Pancreas (tissue), 10 donors: ENCODE data around the gene KIF2C. TPM values are rescaled to one million over a fixed set of nuclear protein-coding genes. Genes with fewer than 3 reads are reported as not detected.
A peak's percentile ranks its signal among the peaks of the same experiment; 100 is the strongest.

Source experiments
- ATAC-seq, 4 donors: fragments of 200-7000 bp; cut with Tn5 transposase; one replicate each; pipeline versions ENCODE4 v1.8.0 to v1.9.1; 2020; ENCODE audit warnings: mild to moderate bottlenecking in 4 of 4, moderate library complexity in 4 of 4
- DNase-seq, 6 donors: peaks; one replicate each; pipeline ENCODE4 v3.0.0-alpha.2; 2020
- FAIRE-seq: peaks from 2 replicates; lab custom pipeline; 2012; peaks lifted over from hg19 to GRCh38; lab: Jason Lieb, UNC
- H3K27ac ChIP-seq, 4 donors: fragments of 200-600 bp; sonication (generic); 1 replicate in 3 of 4; 2 replicates in 1 of 4; pipeline versions ENCODE4 v1.5.0 to v1.8.0; 2020
- H3K27me3 ChIP-seq, 4 donors: fragments of 200-600 bp; one replicate each; pipeline ENCODE4 v1.8.0; 2021
- H3K36me3 ChIP-seq, 3 donors: fragments of 200-600 bp; sonication (generic) in 1 of 3; one replicate each; pipeline versions ENCODE4 v1.5.0 to v1.8.0; 2020 to 2021
- H3K4me1 ChIP-seq, 3 donors: fragments of 200-600 bp; one replicate each; pipeline ENCODE4 v1.8.0; 2021
- H3K4me3 ChIP-seq, 4 donors: fragments of 200-600 bp; sonication (generic) in 2 of 4; one replicate each; pipeline versions ENCODE4 v1.5.0 to v1.8.0; 2020 to 2021
- H3K9me3 ChIP-seq, 4 donors: fragments of 200-600 bp; one replicate each; pipeline ENCODE4 v1.8.0; 2021
- CTCF ChIP-seq, 4 donors: fragments of 200-600 bp; sonication (generic) in 3 of 4; IDR thresholded peaks; one replicate each; pipeline versions ENCODE4 v1.5.0 to v1.8.0; 2021; ENCODE audit warnings: antibody characterized with exemption in 4 of 4
- whole genome bisulfite sequencing, 2 donors: extraction: QIAGEN DNeasy Blood & Tissue Kit; methylation state at CpG; one replicate each; pipeline ENCODE4 v1.1.7; 2013; 5-methylcytosine and 5-hydroxymethylcytosine counted together
- intact Hi-C, 3 donors: fragments of 100-400 bp; cut with DNase I; formaldehyde crosslinking; loops; one replicate each; pipeline versions ENCODE4 v1.11.1 to v1.14.2; 2022
- polyA plus RNA-seq, 2 donors: library from polyadenylated mRNA; stranded (reverse); fragments of 200-250 nt; gene quantifications; one replicate each; pipeline ENCODE4 v1.2.3, GENCODE V29; 2013
- total RNA-seq, 6 donors: library from RNA; stranded (reverse); fragmentation: NEBNext Ultra II Directional in 4 of 6; extraction: Animal tissue kit (Norgen Biotek cat#: 25700) in 4 of 6; gene quantifications; one replicate each; pipeline versions ENCODE4 v1.2.1 to v1.2.4, GENCODE V29; 2021 to 2023
- donor health status: healthy with polysubstance abuse.
- donor health status: DM: no; HTN: no; CAD: no; lungs with moderate emphysema.
- donor health status: DM: no; HTN: no; CAD: no.
- donor health status: control.
- donor health status: control.
- donor health status: Bipolar disorder and iron deficiency.
- donor health status: DM: yes; HTN: yes; CAD: no.
- donor health status: DM: no; HTN: no; CAD: no.
- donor health status: DM: no; HTN: no; CAD: no.
- donor health status: DM: yes; HTN: yes; CAD: no.

Gene KIF2C
- total and polyA plus RNA-seq, 8 donors: 0.12 to 1.6 (median 0.40) TPM; not detected in 1

- DNase-seq (peak in 1 of 6 donors; percentile 17), ATAC-seq (no peak), FAIRE-seq (no peak)
- 94 to 95% methylated on average over 6 of the region's 6 CpGs for WGBS, 2 donors
- Histone ChIP-seq H3K4me3 (no peak overlapping the region), H3K9me3 (no peaks in the 10 kb centered on the region), H3K4me1 (peaks cover 0 to 24% (median 4%) of the 10 kb centered on the region in 3 donors), H3K27me3 (no peaks in the 10 kb centered on the region), H3K36me3 (peaks cover 0 to 18% (median 9%) of the 10 kb centered on the region in 3 donors), H3K27ac (no peak overlapping the region)
- no peak for TF ChIP-seq CTCF (IDR thresholded peaks at IDR 0.05)
- intact Hi-C loops: no loop called here
Observed at GRCh38 chr1:44778705-44779576, 39.3 kb downstream of the KIF2C start.

DNA sequence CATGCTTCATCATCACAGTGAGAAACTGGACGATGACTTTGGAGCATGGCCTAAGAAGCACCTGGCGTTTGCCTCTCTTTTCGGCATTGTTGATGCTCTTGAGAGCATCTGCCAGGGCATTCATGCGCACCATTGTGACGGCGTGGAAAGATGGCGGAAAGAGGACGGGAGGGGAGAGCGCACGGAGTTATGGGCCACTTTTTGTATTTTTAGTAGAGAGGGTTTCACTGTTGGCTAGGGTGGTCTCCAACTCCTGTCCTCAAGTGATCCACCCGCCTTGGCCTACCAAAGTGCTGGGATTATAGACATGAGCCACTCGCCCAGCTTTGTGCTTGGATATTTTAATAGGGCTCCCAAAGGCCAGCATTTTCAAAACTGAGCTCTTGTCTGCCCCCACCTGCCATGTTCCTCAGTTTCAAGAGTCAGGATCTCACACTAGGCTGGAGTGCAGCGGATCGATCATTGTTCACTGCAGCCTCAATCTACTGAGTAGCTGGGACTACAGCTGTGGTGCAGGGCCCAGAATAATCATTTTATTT, 41.0 kb downstream of the KIF2C start:
- H3K9me3 ChIP-seq: no peaks in the 10 kb centered on the region
- peaks cover 0 to 21% (median 4%) of the 10 kb centered on the region in 3 donors for H3K4me1 ChIP-seq
- no peak for TF ChIP-seq CTCF (IDR thresholded peaks at IDR 0.05)
- DNase-seq (peak in 2 of 6 donors; percentile 5 to 15), FAIRE-seq (no peak), ATAC-seq (no peak)
- H3K27ac ChIP-seq: no peak overlapping the region
- intact Hi-C loops: no loop called here
- 90 to 91% methylated on average over 14 of the region's 14 CpGs for WGBS, 2 donors
- no peaks in the 10 kb centered on the region for H3K27me3 ChIP-seq
- H3K4me3 ChIP-seq: no peak overlapping the region
- peaks cover 0 to 18% (median 9%) of the 10 kb centered on the region in 3 donors for H3K36me3 ChIP-seq

- WGBS, 2 donors: 40 to 41% methylated on average over 8 of the region's 8 CpGs
- Histone ChIP-seq H3K9me3 (no peaks in the 10 kb centered on the region), H3K4me1 (peaks cover 0 to 10% (median 0%) of the 10 kb centered on the region in 3 donors), H3K27ac (no peak overlapping the region), H3K36me3 (peaks cover 0 to 5% (median under 1%) of the 10 kb centered on the region in 3 donors), H3K27me3 (no peaks in the 10 kb centered on the region), H3K4me3 (peak overlapping the region in 2 of 4 donors; percentile 37 to 47)
- no peak for TF ChIP-seq CTCF (IDR thresholded peaks at IDR 0.05)
- intact Hi-C loops: no loop called here
- peak in 1 of 4 donors; percentile 6 for ATAC-seq
- peak in 1 of 6 donors; percentile 62 for DNase-seq
- no peak for FAIRE-seq
Observed at GRCh38 chr1:44783697-44784093, 44.1 kb downstream of the KIF2C start.

- FAIRE-seq: no peak
Observed at GRCh38 chr1:44784094-44785028, 44.7 kb downstream of the KIF2C start.

More at GRCh38 chr1:44784094-44785028, 44.7 kb downstream of the KIF2C start:
- ATAC-seq (peak; percentile 14 to 31 (median 19)), DNase-seq (peak in 3 of 6 donors; percentile 40 to 78 (median 53))
- H3K36me3 ChIP-seq: no peaks in the 10 kb centered on the region
- no peak for TF ChIP-seq CTCF (IDR thresholded peaks at IDR 0.05)
- no peaks in the 10 kb centered on the region for H3K27me3 ChIP-seq
- H3K4me1 ChIP-seq: peaks cover 0 to 10% (median 0%) of the 10 kb centered on the region in 3 donors
- intact Hi-C loops: loop anchor here in 1 of 3 donors (5.0 kb wide), 2 partner anchors 58 to 228 kb away; partner anchors contain the start of genes HECTD3, PTCH2 and UROD
- peak overlapping the region; percentile 23 to 47 (median 34) for H3K4me3 ChIP-seq
- no peak overlapping the region for H3K27ac ChIP-seq
- WGBS, 2 donors: 14% methylated on average over 50 to 71 of the region's 71 CpGs
- H3K9me3 ChIP-seq: no peaks in the 10 kb centered on the region
